GM12892 (cell line): ENCODE results near the gene PNPLA1.

Experiments
- POLR2AphosphoS5 ChIP-seq: IDR thresholded peaks from 2 replicates; pipeline ENCODE4 v1.6.1; 2011; ENCODE audit warnings: low read depth, low read length, control low read depth
- TAF1 ChIP-seq: IDR thresholded peaks from 2 replicates; pipeline ENCODE4 v1.6.1; 2011; ENCODE audit warnings: low read depth, mild to moderate bottlenecking, control low read depth, low read length, borderline replicate concordance

GRCh38 chr6:36309203-36309602 is 39.3 kb downstream of the PNPLA1 start:
- no peak for TF ChIP-seq POLR2AphosphoS5
- no peak for TF ChIP-seq TAF1
